PC-9 (cell line): ENCODE results near the gene ZBED6.

Experiments
- CTCF ChIP-seq: fragments of 200-600 bp; sonication (generic); conservative IDR thresholded peaks from 2 replicates; pipeline ENCODE4 v1.6.1; 2017; ENCODE audit warnings: mixed run types, antibody characterized with exemption, mild to moderate bottlenecking, moderate library complexity
- EZH2 ChIP-seq: fragments of 200-600 bp; sonication (generic); IDR thresholded peaks from 2 replicates; pipeline ENCODE4 v1.8.0; 2017; ENCODE audit warnings: antibody characterized with exemption, low read depth

- TF ChIP-seq CTCF (no peak), EZH2 (no peak)
These were observed 48.0 kb downstream of the ZBED6 start for GRCh38 chr1:203843435-203843834.
